H7 (cell line): ENCODE measurements around the gene TPCN2. TPM values are rescaled to one million over a fixed set of nuclear protein-coding genes. Genes with fewer than 3 reads are reported as not detected.

Experiments used
- DNase-seq: peaks from one replicate; pipeline ENCODE4 v3.0.0; 2012
- H3K27me3 ChIP-seq: 2 replicates; pipeline ENCODE4 v1.6.0; 2011; ENCODE audit warnings: mild to moderate bottlenecking, low read length; ENCODE audit not compliant: control insufficient read depth, insufficient read depth
- H3K36me3 ChIP-seq: replicated peaks from 2 replicates; pipeline ENCODE4 v1.5.1; 2011; ENCODE audit warnings: low read length; ENCODE audit not compliant: control insufficient read depth, insufficient read depth
- H3K4me3 ChIP-seq: 2 replicates; pipeline ENCODE4 v1.5.1; 2011; ENCODE audit warnings: low read depth, mild to moderate bottlenecking, control low read depth, low read length, moderate library complexity; ENCODE audit not compliant: insufficient read depth
- total RNA-seq: library from RNA; depleted of rRNA; stranded (reverse); fragments of >200 nt; shearing (Covaris generic); gene quantifications from 2 replicates; pipeline ENCODE4 v1.2.3, GENCODE V29; 2014

The TPCN2 gene
- total RNA-seq, 1 experiment from 2014 or later = 13.2 TPM

GRCh38 chr11:69078930-69079605 is 30.3 kb downstream of the TPCN2 start:
- Histone ChIP-seq H3K4me3 (no peak overlapping the region), H3K36me3 (peaks cover 10% of the 10 kb centered on the region), H3K27me3 (no peaks in the 10 kb centered on the region)
- DNase-seq = no peak

GRCh38 chr11:69079661-69080256 is 31.0 kb downstream of the TPCN2 start:
- peaks cover 10% of the 10 kb centered on the region for H3K36me3 ChIP-seq
- no peak overlapping the region for H3K4me3 ChIP-seq
- H3K27me3 ChIP-seq = no peaks in the 10 kb centered on the region
- DNase-seq = no peak

- no peak for DNase-seq
- no peaks in the 10 kb centered on the region for H3K27me3 ChIP-seq
- H3K4me3 ChIP-seq = no peak overlapping the region
- H3K36me3 ChIP-seq = peaks cover 10% of the 10 kb centered on the region
Observed at GRCh38 chr11:69080257-69080995, 31.7 kb downstream of the TPCN2 start.

GRCh38 chr11:69081180-69081579 is 32.4 kb downstream of the TPCN2 start:
- H3K27me3 ChIP-seq = no peaks in the 10 kb centered on the region
- no peak for DNase-seq
- H3K4me3 ChIP-seq = no peak overlapping the region
- peaks cover 9% of the 10 kb centered on the region for H3K36me3 ChIP-seq

GRCh38 chr11:69083531-69084247 is 35.0 kb downstream of the TPCN2 start:
- no peak overlapping the region for H3K4me3 ChIP-seq
- H3K27me3 ChIP-seq = no peaks in the 10 kb centered on the region
- DNase-seq = no peak
- peaks cover 9% of the 10 kb centered on the region for H3K36me3 ChIP-seq

- DNase-seq = no peak
- H3K4me3 ChIP-seq = no peak overlapping the region
- no peaks in the 10 kb centered on the region for H3K27me3 ChIP-seq
- peaks cover 5% of the 10 kb centered on the region for H3K36me3 ChIP-seq
Observed at GRCh38 chr11:69084371-69084770, 35.6 kb downstream of the TPCN2 start.

- H3K27me3 ChIP-seq = no peaks in the 10 kb centered on the region
- H3K4me3 ChIP-seq = no peak overlapping the region
- no peak for DNase-seq
- peaks cover 12% of the 10 kb centered on the region for H3K36me3 ChIP-seq
Observed at GRCh38 chr11:69085490-69086095, 36.9 kb downstream of the TPCN2 start.

- Histone ChIP-seq H3K4me3 (no peak overlapping the region), H3K36me3 (peaks cover 12% of the 10 kb centered on the region), H3K27me3 (no peaks in the 10 kb centered on the region)
- DNase-seq = no peak
Observed at GRCh38 chr11:69086152-69087132, 37.7 kb downstream of the TPCN2 start.

- H3K4me3 ChIP-seq = no peak overlapping the region
- no peak for DNase-seq
- H3K27me3 ChIP-seq = no peaks in the 10 kb centered on the region
- peaks cover 15% of the 10 kb centered on the region for H3K36me3 ChIP-seq
Observed at GRCh38 chr11:69087133-69087524, 38.4 kb downstream of the TPCN2 start.

GRCh38 chr11:69087811-69088210 is 39.1 kb downstream of the TPCN2 start:
- peak; percentile 65 for DNase-seq
- Histone ChIP-seq H3K4me3 (no peak overlapping the region), H3K36me3 (peaks cover 15% of the 10 kb centered on the region), H3K27me3 (no peaks in the 10 kb centered on the region)

- Histone ChIP-seq H3K4me3 (no peak overlapping the region), H3K27me3 (no peaks in the 10 kb centered on the region), H3K36me3 (peaks cover 18% of the 10 kb centered on the region)
- peak; percentile 99 for DNase-seq
Observed at GRCh38 chr11:69088676-69089146, 40.0 kb downstream of the TPCN2 start.

GRCh38 chr11:69089258-69089657 is 40.5 kb downstream of the TPCN2 start:
- Histone ChIP-seq H3K27me3 (no peaks in the 10 kb centered on the region), H3K4me3 (no peak overlapping the region), H3K36me3 (peaks cover 18% of the 10 kb centered on the region)
- DNase-seq = no peak

GRCh38 chr11:69091638-69092165 is 43.0 kb downstream of the TPCN2 start:
- Histone ChIP-seq H3K27me3 (no peaks in the 10 kb centered on the region), H3K36me3 (peaks cover 20% of the 10 kb centered on the region), H3K4me3 (no peak overlapping the region)
- no peak for DNase-seq
